ENCODE measurements around the gene ATXN1L.
"Not testable (repeated sequence)": the region's sequence is repeated elsewhere in the genome, so short reads cannot be mapped to it uniquely, and the experiment has no call there.

Gene ATXN1L

DNA sequence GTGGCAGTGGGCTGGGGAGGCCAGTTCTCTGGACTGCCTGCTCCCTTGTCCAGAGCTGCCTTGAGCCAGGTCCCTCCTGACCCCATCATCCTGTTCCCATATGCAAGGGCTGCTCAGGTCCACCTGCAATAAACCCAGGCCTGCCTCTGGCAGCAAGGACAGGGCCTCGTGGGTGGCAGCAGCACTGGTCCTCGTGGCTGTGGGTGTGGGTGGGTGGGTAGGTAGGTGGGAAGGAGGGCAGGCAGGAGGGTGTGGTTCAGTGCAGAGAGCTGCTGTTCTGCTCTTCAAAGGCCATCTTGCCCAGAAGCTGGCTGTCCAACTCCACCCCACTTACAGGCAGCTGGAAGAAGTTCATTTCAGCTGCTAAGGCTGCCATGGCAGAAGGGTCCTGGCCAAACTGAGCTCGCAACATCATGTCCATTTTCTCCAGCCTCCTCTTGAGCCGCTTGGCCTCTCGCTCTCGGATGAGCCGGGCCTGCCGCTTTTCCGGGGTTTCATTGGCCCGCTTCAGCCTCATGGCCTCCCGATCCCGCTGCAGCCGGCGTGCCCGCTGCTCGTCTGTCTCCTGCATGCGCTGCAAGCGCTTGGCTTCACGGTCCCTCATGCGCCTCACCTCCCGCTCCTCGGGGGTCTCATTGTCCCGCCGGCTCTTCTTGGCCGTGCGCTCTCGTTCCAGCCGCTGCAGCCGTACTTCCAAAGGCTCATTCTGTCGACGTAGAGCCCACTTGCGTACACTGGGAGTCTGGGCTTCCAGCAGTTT is 14.2 kb downstream of the ATXN1L start:
- Histone ChIP-seq H3K36me3 (ENCODE audit: low read depth) (peaks cover 25% of the 10 kb centered on the region), H3K9me3 (ENCODE audit: severe bottlenecking) (no peaks in the 10 kb centered on the region), H3K4me1 (ENCODE audit: insufficient read depth, poor library complexity, severe bottlenecking) (no peaks in the 10 kb centered on the region), H3K27ac (ENCODE audit: poor library complexity, severe bottlenecking) (no peak overlapping the region), H3K27me3 (ENCODE audit: insufficient read depth, poor library complexity, severe bottlenecking) (no peaks in the 10 kb centered on the region), H3K4me3 (ENCODE audit: severe bottlenecking) (no peak overlapping the region)
- DNase-seq (ENCODE audit: low spot score) (no peak), ATAC-seq (ENCODE audit: low read depth) (no peak)
- TF ChIP-seq, protein P1, sequence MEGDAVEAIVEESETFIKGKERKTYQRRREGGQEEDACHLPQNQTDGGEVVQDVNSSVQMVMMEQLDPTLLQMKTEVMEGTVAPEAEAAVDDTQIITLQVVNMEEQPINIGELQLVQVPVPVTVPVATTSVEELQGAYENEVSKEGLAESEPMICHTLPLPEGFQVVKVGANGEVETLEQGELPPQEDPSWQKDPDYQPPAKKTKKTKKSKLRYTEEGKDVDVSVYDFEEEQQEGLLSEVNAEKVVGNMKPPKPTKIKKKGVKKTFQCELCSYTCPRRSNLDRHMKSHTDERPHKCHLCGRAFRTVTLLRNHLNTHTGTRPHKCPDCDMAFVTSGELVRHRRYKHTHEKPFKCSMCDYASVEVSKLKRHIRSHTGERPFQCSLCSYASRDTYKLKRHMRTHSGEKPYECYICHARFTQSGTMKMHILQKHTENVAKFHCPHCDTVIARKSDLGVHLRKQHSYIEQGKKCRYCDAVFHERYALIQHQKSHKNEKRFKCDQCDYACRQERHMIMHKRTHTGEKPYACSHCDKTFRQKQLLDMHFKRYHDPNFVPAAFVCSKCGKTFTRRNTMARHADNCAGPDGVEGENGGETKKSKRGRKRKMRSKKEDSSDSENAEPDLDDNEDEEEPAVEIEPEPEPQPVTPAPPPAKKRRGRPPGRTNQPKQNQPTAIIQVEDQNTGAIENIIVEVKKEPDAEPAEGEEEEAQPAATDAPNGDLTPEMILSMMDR (IDR thresholded peaks at IDR 0.05; ENCODE audit: poor library complexity, severe bottlenecking): no peak

DNA sequence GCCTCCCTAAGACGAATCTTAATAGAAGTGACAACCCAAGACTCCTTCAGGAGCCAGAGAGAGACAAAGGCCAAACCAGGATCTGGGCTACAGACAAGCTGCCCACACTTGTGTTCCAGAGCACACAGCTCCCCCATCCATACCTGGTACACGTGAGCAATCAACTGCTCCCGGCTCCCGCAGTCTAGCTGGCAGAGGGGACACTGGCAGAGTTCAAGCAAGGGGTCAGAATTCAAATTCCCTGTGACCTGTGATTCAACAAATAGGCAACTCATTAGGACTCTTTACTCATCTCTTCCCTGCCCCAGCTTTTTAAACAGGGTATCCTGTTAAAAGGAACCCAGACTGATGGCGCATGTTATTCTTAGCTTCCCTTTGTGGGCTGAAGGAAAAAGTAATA is 18.2 kb downstream of the ATXN1L start:
- ATAC-seq (ENCODE audit: low read depth) (no peak), DNase-seq (ENCODE audit: low spot score) (no peak)
- Histone ChIP-seq H3K9me3 (ENCODE audit: severe bottlenecking) (no peaks in the 10 kb centered on the region), H3K27me3 (ENCODE audit: insufficient read depth, poor library complexity, severe bottlenecking) (no peaks in the 10 kb centered on the region), H3K36me3 (ENCODE audit: low read depth) (peaks cover 36% of the 10 kb centered on the region), H3K4me3 (ENCODE audit: severe bottlenecking) (no peak overlapping the region), H3K27ac (ENCODE audit: poor library complexity, severe bottlenecking) (no peak overlapping the region), H3K4me1 (ENCODE audit: insufficient read depth, poor library complexity, severe bottlenecking) (no peaks in the 10 kb centered on the region)
- TF ChIP-seq, protein P1 (IDR thresholded peaks at IDR 0.05; ENCODE audit: poor library complexity, severe bottlenecking): no peak

DNA sequence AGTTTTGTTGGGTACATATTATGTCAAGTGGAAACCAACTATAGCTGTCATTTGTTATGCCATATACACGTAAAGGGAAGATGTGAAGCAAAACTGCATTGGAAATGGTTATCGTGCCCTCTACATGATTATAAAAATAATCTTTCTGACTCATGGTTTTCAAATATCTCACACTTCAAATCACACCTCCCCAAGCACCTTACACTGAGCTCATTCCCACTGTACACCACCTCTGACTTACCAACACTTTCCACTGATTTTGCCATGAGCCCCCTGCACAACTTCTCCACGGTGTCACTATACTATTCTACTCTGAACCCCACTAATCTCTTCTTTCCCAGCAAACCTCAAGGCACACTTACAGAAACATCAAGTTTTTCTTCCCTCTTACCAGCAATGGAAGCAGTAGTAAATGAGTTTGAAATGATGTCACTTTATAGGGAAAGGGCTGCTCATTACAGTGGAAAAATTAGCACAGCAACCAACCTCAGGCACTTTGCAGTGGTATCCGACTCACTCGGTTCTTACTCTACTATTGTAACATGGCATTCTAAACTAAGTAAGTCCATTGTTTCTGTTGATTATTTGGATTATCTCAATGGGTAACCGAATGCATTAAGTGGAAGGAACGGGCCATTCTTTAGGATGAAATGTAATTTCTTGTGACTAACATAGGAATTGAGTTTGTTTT is 19.5 kb downstream of the ATXN1L start:
- DNase-seq (ENCODE audit: low spot score) (no peak), ATAC-seq (ENCODE audit: low read depth) (no peak)
- Histone ChIP-seq H3K27me3 (ENCODE audit: insufficient read depth, poor library complexity, severe bottlenecking) (no peaks in the 10 kb centered on the region), H3K27ac (ENCODE audit: poor library complexity, severe bottlenecking) (no peak overlapping the region), H3K4me3 (ENCODE audit: severe bottlenecking) (no peak overlapping the region), H3K9me3 (ENCODE audit: severe bottlenecking) (no peaks in the 10 kb centered on the region), H3K36me3 (ENCODE audit: low read depth) (peaks cover 31% of the 10 kb centered on the region), H3K4me1 (ENCODE audit: insufficient read depth, poor library complexity, severe bottlenecking) (no peaks in the 10 kb centered on the region)
- TF ChIP-seq, protein P1 (IDR thresholded peaks at IDR 0.05; ENCODE audit: poor library complexity, severe bottlenecking): no peak

DNA sequence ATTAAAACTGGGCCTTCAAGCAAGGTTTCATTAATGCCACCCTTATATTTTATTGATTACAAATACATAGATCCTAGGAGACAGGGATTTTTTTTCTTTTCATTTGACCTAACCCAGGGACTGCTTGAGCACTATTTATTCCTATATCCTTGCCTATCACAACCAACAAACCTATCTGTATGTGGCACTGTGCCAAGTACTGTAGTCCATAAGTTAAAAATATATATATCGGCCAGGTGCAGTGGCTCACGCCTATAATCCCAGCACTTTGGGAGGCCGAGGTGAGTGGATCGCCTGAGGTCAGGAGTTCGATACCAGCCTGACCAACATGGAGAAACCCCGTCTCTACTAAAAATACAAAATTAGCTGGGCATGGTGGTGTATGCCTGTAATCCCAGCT is 21.4 kb downstream of the ATXN1L start:
- H3K9me3 ChIP-seq (ENCODE audit: severe bottlenecking); DNase-seq (ENCODE audit: low spot score); ATAC-seq (ENCODE audit: low read depth); H3K27ac ChIP-seq (ENCODE audit: poor library complexity, severe bottlenecking); H3K4me1 ChIP-seq (ENCODE audit: insufficient read depth, poor library complexity, severe bottlenecking); H3K4me3 ChIP-seq (ENCODE audit: severe bottlenecking); H3K27me3 ChIP-seq (ENCODE audit: insufficient read depth, poor library complexity, severe bottlenecking): not testable (repeated sequence)
- H3K36me3 ChIP-seq (ENCODE audit: low read depth): peaks cover 33% of the 10 kb centered on the region

DNA sequence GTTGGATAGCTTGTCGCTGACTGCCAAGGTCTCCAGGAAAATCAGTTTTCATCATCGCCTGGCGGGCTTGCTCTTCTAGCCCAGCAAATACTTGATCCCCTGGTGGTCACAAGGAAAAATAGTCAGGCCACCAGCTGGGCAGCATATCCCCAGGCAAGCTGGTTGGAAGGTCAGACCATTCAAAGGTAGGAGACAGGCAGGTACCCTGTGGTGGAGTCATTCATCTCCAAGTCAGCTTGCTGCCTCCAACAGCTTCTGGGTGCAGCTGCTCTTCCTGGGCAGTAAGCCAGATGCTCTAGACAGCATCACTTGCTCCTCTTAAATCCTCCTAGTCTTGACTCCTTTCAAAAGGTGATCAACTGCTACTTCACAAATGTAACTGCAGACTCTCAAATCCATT is 22.2 kb downstream of the ATXN1L start:
- Histone ChIP-seq H3K9me3 (ENCODE audit: severe bottlenecking) (no peaks in the 10 kb centered on the region), H3K4me1 (ENCODE audit: insufficient read depth, poor library complexity, severe bottlenecking) (no peaks in the 10 kb centered on the region), H3K4me3 (ENCODE audit: severe bottlenecking) (no peak overlapping the region), H3K27me3 (ENCODE audit: insufficient read depth, poor library complexity, severe bottlenecking) (no peaks in the 10 kb centered on the region), H3K27ac (ENCODE audit: poor library complexity, severe bottlenecking) (no peak overlapping the region), H3K36me3 (ENCODE audit: low read depth) (peaks cover 27% of the 10 kb centered on the region)
- TF ChIP-seq, protein P1 (IDR thresholded peaks at IDR 0.05; ENCODE audit: poor library complexity, severe bottlenecking): no peak
- no peak for ATAC-seq (ENCODE audit: low read depth)
- DNase-seq (ENCODE audit: low spot score): no peak
